LNCaP clone FGC (cell line): ENCODE data around the gene GRIK1.

Source experiments
- DNase-seq: peaks from one replicate; pipeline ENCODE4 v3.0.0-alpha.2; 2011; ENCODE audit warnings: low read depth
- H3K4me3 ChIP-seq: 2 replicates; pipeline ENCODE4 v1.5.1; 2011; ENCODE audit warnings: mild to moderate bottlenecking, low read depth, low read length, control low read depth
- CTCF ChIP-seq: IDR thresholded peaks from 2 replicates; pipeline ENCODE4 v1.5.1; 2012; ENCODE audit warnings: mild to moderate bottlenecking; ENCODE audit not compliant: control insufficient read depth, insufficient read depth; ENCODE audit errors: extremely low read depth

The GRIK1 gene

GRCh38 chr21:29555601-29556000, 384.2 kb downstream of the GRIK1 start:
- H3K4me3 ChIP-seq, result no peak overlapping the region
- no peak for DNase-seq
- no peak for TF ChIP-seq CTCF

GRCh38 chr21:29550205-29550604, 389.6 kb downstream of the GRIK1 start:
- no peak overlapping the region for H3K4me3 ChIP-seq
- no peak for TF ChIP-seq CTCF

GRCh38 chr21:29549614-29550013, 390.2 kb downstream of the GRIK1 start:
- H3K4me3 ChIP-seq, result no peak overlapping the region
- no peak for DNase-seq
- TF ChIP-seq CTCF, result no peak

More at GRCh38 chr21:29550205-29550604, 389.6 kb downstream of the GRIK1 start:
- no peak for DNase-seq

DNA sequence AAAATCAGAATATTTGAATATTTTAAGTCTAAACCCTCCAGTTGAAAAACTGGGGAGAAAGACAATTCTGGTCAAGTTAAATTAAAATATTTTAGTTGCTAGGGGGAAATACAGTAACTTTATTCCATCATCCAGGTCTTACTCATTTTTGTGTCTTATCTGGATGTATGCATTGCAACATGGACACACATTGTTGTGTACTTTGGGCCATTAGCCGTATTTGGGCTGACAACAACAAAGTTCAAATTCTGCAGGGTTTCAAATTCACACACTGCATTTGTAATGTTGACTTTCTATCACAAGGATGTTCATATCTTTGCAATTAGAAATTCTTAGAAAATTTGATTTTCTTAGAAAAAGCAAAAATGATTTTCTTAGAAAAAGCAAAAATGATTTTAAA, 391.8 kb downstream of the GRIK1 start:
- TF ChIP-seq CTCF, result no peak
- H3K4me3 ChIP-seq, result no peak overlapping the region
- DNase-seq, result no peak

- H3K4me3 ChIP-seq, result no peak overlapping the region
- no peak for DNase-seq
- TF ChIP-seq CTCF, result no peak
Measured at GRCh38 chr21:29546071-29546470, 393.7 kb downstream of the GRIK1 start.

- H3K4me3 ChIP-seq, result no peak overlapping the region
- DNase-seq, result no peak
- no peak for TF ChIP-seq CTCF
Measured at GRCh38 chr21:29540289-29540688, 399.5 kb downstream of the GRIK1 start.

- no peak for TF ChIP-seq CTCF
Measured at GRCh38 chr21:29538115-29538514, 401.7 kb downstream of the GRIK1 start.

More at GRCh38 chr21:29538115-29538514, 401.7 kb downstream of the GRIK1 start:
- no peak overlapping the region for H3K4me3 ChIP-seq
- DNase-seq, result no peak
